Testis (tissue), 2 donors: Measurements from ENCODE around the gene RUFY1.

ENCODE experiments used
- POLR2A ChIP-seq: fragments of 450-650 bp; IDR thresholded peaks from one replicate; pipeline ENCODE4 v1.6.1; 2017; ENCODE audit warnings: antibody characterized with exemption, mild to moderate bottlenecking, moderate library complexity
- TF ChIP-seq, protein P1 (sequence below), 3 experiments: fragments of 450-650 bp in 2 of 3; fragments of 200-600 bp in 1 of 3; sonication (generic) in 1 of 3; IDR thresholded peaks; one replicate each; pipeline ENCODE4 v1.5.1; 2016 to 2019; ENCODE audit warnings: antibody characterized with exemption in 3 of 3, mild to moderate bottlenecking in 2 of 3, moderate library complexity in 1 of 3

GRCh38 chr5:179616002-179616594 lies 65.7 kb downstream of the RUFY1 start:
- no peak for TF ChIP-seq POLR2A
- TF ChIP-seq, protein P1, sequence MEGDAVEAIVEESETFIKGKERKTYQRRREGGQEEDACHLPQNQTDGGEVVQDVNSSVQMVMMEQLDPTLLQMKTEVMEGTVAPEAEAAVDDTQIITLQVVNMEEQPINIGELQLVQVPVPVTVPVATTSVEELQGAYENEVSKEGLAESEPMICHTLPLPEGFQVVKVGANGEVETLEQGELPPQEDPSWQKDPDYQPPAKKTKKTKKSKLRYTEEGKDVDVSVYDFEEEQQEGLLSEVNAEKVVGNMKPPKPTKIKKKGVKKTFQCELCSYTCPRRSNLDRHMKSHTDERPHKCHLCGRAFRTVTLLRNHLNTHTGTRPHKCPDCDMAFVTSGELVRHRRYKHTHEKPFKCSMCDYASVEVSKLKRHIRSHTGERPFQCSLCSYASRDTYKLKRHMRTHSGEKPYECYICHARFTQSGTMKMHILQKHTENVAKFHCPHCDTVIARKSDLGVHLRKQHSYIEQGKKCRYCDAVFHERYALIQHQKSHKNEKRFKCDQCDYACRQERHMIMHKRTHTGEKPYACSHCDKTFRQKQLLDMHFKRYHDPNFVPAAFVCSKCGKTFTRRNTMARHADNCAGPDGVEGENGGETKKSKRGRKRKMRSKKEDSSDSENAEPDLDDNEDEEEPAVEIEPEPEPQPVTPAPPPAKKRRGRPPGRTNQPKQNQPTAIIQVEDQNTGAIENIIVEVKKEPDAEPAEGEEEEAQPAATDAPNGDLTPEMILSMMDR (IDR thresholded peaks at IDR 0.05): no peak
